NCI-H2107 treated with DMSO at 0.1 percent for 48 hours (cell line): ENCODE measurements around the gene ABCF3.
"Not testable (repeated sequence)": the region's sequence is repeated elsewhere in the genome, so short reads cannot be mapped to it uniquely, and the experiment has no call there.

Experiments
- DNase-seq: peaks from one replicate; lab custom pipeline; 2025; ENCODE audit not compliant: unreplicated experiment; lab: John Stamatoyannopoulos, UW

ABCF3 gene

GRCh38 chr3:184186184-184186901 lies at the start of gene ABCF3:
Gene ABCF3, plus strand, starts transcription at chr3:184186199. Its CDS starts 9 bp downstream, at chr3:184186208.
- DNase-seq = no peak

- DNase-seq = no peak
Observed at GRCh38 chr3:184140436-184140835, 45.6 kb upstream of the ABCF3 start.

GRCh38 chr3:184142199-184142598 lies 43.8 kb upstream of the ABCF3 start:
- no peak for DNase-seq

- DNase-seq = no peak
Observed at GRCh38 chr3:184143327-184143726, 42.7 kb upstream of the ABCF3 start.

- no peak for DNase-seq
Observed at GRCh38 chr3:184144505-184144904, 41.5 kb upstream of the ABCF3 start.

GRCh38 chr3:184145111-184145524 lies 40.9 kb upstream of the ABCF3 start:
- peak; percentile 85 for DNase-seq

GRCh38 chr3:184145751-184146270 lies 40.2 kb upstream of the ABCF3 start:
- DNase-seq = no peak

GRCh38 chr3:184148076-184148475 lies 37.9 kb upstream of the ABCF3 start:
- no peak for DNase-seq

- no peak for DNase-seq
Observed at GRCh38 chr3:184149123-184149522, 36.9 kb upstream of the ABCF3 start.

- not testable (repeated sequence) for DNase-seq
Observed at GRCh38 chr3:184149770-184150169, 36.2 kb upstream of the ABCF3 start.

GRCh38 chr3:184154885-184155643 lies 30.9 kb upstream of the ABCF3 start, which contains the start of gene DVL3:
Gene DVL3, plus strand, starts transcription at chr3:184155377. Its CDS starts 259 bp downstream, at chr3:184155636.
- DNase-seq = no peak

- DNase-seq = peak; percentile 36
Observed at GRCh38 chr3:184155644-184156521, 30.1 kb upstream of the ABCF3 start.

GRCh38 chr3:184156522-184156955 lies 29.5 kb upstream of the ABCF3 start:
- DNase-seq = peak; percentile 81

- DNase-seq = no peak
Observed at GRCh38 chr3:184157206-184157605, 28.8 kb upstream of the ABCF3 start.

GRCh38 chr3:184158404-184158803 lies 27.6 kb upstream of the ABCF3 start:
- no peak for DNase-seq

- DNase-seq = no peak
Observed at GRCh38 chr3:184160456-184160855, 25.5 kb upstream of the ABCF3 start.

- DNase-seq = not testable (repeated sequence)
Observed at GRCh38 chr3:184162571-184163070, 23.4 kb upstream of the ABCF3 start.

GRCh38 chr3:184164648-184165330 lies 21.2 kb upstream of the ABCF3 start:
- DNase-seq = no peak

- no peak for DNase-seq
Observed at GRCh38 chr3:184165543-184165942, 20.5 kb upstream of the ABCF3 start.

- DNase-seq = no peak
Observed at GRCh38 chr3:184166671-184167070, 19.3 kb upstream of the ABCF3 start.
